Esophagus squamous epithelium (tissue), 5 donors: ENCODE results near the gene PNLIPRP3. TPM values are rescaled to one million over a fixed set of nuclear protein-coding genes. Genes with fewer than 3 reads are reported as not detected.

Experiments used
- DNase-seq: peaks from one replicate; lab custom pipeline; 2025; lab: John Stamatoyannopoulos, UW
- H3K27ac ChIP-seq, 4 donors: fragments of 200-600 bp; sonication (generic); one replicate each; pipeline ENCODE4 v1.5.1; 2016 to 2019; ENCODE audit warnings: mild to moderate bottlenecking in 1 of 4
- H3K27me3 ChIP-seq, 4 donors: fragments of 200-600 bp; sonication (generic); 1 replicate in 3 of 4; 2 replicates in 1 of 4; pipeline versions ENCODE4 v1.5.1 to v1.6.0; 2017 to 2021; ENCODE audit warnings: antibody characterized with exemption in 1 of 4
- H3K36me3 ChIP-seq, 3 donors: fragments of 200-600 bp; sonication (generic); one replicate each; pipeline ENCODE4 v1.5.1; 2016 to 2019
- H3K4me1 ChIP-seq, 3 donors: fragments of 200-600 bp; sonication (generic); one replicate each; pipeline ENCODE4 v1.5.1; 2017 to 2019
- H3K4me3 ChIP-seq, 4 donors: fragments of 200-600 bp; sonication (generic); 1 replicate in 3 of 4; 2 replicates in 1 of 4; pipeline ENCODE4 v1.5.1; 2016 to 2019; ENCODE audit warnings: mild to moderate bottlenecking in 2 of 4, moderate library complexity in 1 of 4
- H3K9me3 ChIP-seq, 3 donors: fragments of 200-600 bp; sonication (generic); one replicate each; pipeline ENCODE4 v1.5.1; 2016 to 2019
- CTCF ChIP-seq, 6 experiments: fragments of 450-650 bp in 4 of 6; fragments of 200-600 bp in 2 of 6; sonication (generic) in 2 of 6; IDR thresholded peaks; one replicate each; pipeline ENCODE4 v1.5.1; 2016 to 2019; ENCODE audit warnings: antibody characterized with exemption in 6 of 6, mild to moderate bottlenecking in 4 of 6, moderate library complexity in 4 of 6
- POLR2A ChIP-seq, 4 donors: fragments of 450-650 bp; IDR thresholded peaks; one replicate each; pipeline ENCODE4 v1.6.1; 2017; ENCODE audit warnings: antibody characterized with exemption in 4 of 4, mild to moderate bottlenecking in 4 of 4, moderate library complexity in 3 of 4
- WGBS, 2 donors: methylation state at CpG; one replicate each; pipeline ENCODE4 v1.1.5; 2018; 5-methylcytosine and 5-hydroxymethylcytosine counted together
- intact Hi-C: fragments of 100-400 bp; cut with DNase I; formaldehyde crosslinking; loops from one replicate; pipeline ENCODE4 v1.15.0; 2022
- total RNA-seq, 4 donors: library from RNA; depleted of rRNA; stranded (reverse); fragments of >200 nt; gene quantifications; one replicate each; pipeline ENCODE4 v1.1.0, GENCODE V29; 2016
- donor health status: DM: yes; HTN: yes; CAD: no.

The PNLIPRP3 gene
- total RNA-seq, 4 donors from 2014 or later = 0.38 to 2.4 (median 1.7) TPM

- 71 to 73% methylated on average over 5 of the region's 5 CpGs for WGBS, 2 donors
- Histone ChIP-seq H3K27me3 (no peaks in the 10 kb centered on the region), H3K4me3 (no peak overlapping the region), H3K27ac (no peak overlapping the region), H3K36me3 (no peaks in the 10 kb centered on the region), H3K4me1 (no peaks in the 10 kb centered on the region), H3K9me3 (no peaks in the 10 kb centered on the region)
- DNase-seq = no peak
- intact Hi-C loops = no loop called here
- TF ChIP-seq POLR2A (IDR thresholded peaks at IDR 0.05) (no peak), CTCF (IDR thresholded peaks at IDR 0.05) (no peak)
Measured at GRCh38 chr10:116410351-116410750, 17.3 kb upstream of the PNLIPRP3 start.

GRCh38 chr10:116417821-116418220, 9.8 kb upstream of the PNLIPRP3 start:
- no peak overlapping the region for H3K27ac ChIP-seq
- TF ChIP-seq POLR2A (IDR thresholded peaks at IDR 0.05) = no peak
- WGBS, 2 donors = 44 to 58% methylated on average over 2 of the region's 2 CpGs
- no peaks in the 10 kb centered on the region for H3K9me3 ChIP-seq
- no peaks in the 10 kb centered on the region for H3K4me1 ChIP-seq
- no peak for DNase-seq
- intact Hi-C loops = no loop called here
- H3K27me3 ChIP-seq = no peaks in the 10 kb centered on the region
- H3K36me3 ChIP-seq = no peaks in the 10 kb centered on the region
- H3K4me3 ChIP-seq = no peak overlapping the region

GRCh38 chr10:116418389-116418788, 9.3 kb upstream of the PNLIPRP3 start:
- no peaks in the 10 kb centered on the region for H3K4me1 ChIP-seq
- intact Hi-C loops = no loop called here
- no peak for DNase-seq
- H3K4me3 ChIP-seq = no peak overlapping the region
- TF ChIP-seq CTCF (IDR thresholded peaks at IDR 0.05) (no peak), POLR2A (IDR thresholded peaks at IDR 0.05) (no peak)
- no peaks in the 10 kb centered on the region for H3K36me3 ChIP-seq
- WGBS, 2 donors = 59 to 75% methylated on average over 1 of the region's 1 CpG
- no peak overlapping the region for H3K27ac ChIP-seq
- H3K9me3 ChIP-seq = no peaks in the 10 kb centered on the region
- no peaks in the 10 kb centered on the region for H3K27me3 ChIP-seq

GRCh38 chr10:116421815-116422214, 5.8 kb upstream of the PNLIPRP3 start:
- TF ChIP-seq CTCF (IDR thresholded peaks at IDR 0.05) (no peak), POLR2A (IDR thresholded peaks at IDR 0.05) (no peak)
- 78 to 79% methylated on average over 1 of the region's 1 CpG for WGBS, 2 donors
- no peaks in the 10 kb centered on the region for H3K36me3 ChIP-seq
- no peaks in the 10 kb centered on the region for H3K4me1 ChIP-seq
- no peak overlapping the region for H3K4me3 ChIP-seq
- intact Hi-C loops = no loop called here
- H3K27me3 ChIP-seq = no peaks in the 10 kb centered on the region
- DNase-seq = no peak
- no peaks in the 10 kb centered on the region for H3K9me3 ChIP-seq
- no peak overlapping the region for H3K27ac ChIP-seq

- no peaks in the 10 kb centered on the region for H3K9me3 ChIP-seq
- no peak overlapping the region for H3K4me3 ChIP-seq
- TF ChIP-seq POLR2A (IDR thresholded peaks at IDR 0.05) = no peak
- no peak for DNase-seq
- intact Hi-C loops = no loop called here
- 51 to 52% methylated on average over 4 of the region's 4 CpGs for WGBS, 2 donors
- no peaks in the 10 kb centered on the region for H3K4me1 ChIP-seq
- no peaks in the 10 kb centered on the region for H3K36me3 ChIP-seq
- H3K27ac ChIP-seq = no peak overlapping the region
- no peaks in the 10 kb centered on the region for H3K27me3 ChIP-seq
Measured at GRCh38 chr10:116429288-116429977, 1.8 kb downstream of the PNLIPRP3 start.

GRCh38 chr10:116430288-116430687, 2.6 kb downstream of the PNLIPRP3 start:
- DNase-seq = no peak
- no peak overlapping the region for H3K4me3 ChIP-seq
- no peak overlapping the region for H3K27ac ChIP-seq

More at GRCh38 chr10:116430288-116430687, 2.6 kb downstream of the PNLIPRP3 start:
- Histone ChIP-seq H3K27me3 (no peaks in the 10 kb centered on the region), H3K4me1 (no peaks in the 10 kb centered on the region), H3K36me3 (no peaks in the 10 kb centered on the region), H3K9me3 (no peaks in the 10 kb centered on the region)
- 26 to 32% methylated on average over 1 of the region's 1 CpG for WGBS, 2 donors
- TF ChIP-seq CTCF (IDR thresholded peaks at IDR 0.05) = no peak
- TF ChIP-seq POLR2A (IDR thresholded peaks at IDR 0.05) = no peak
- intact Hi-C loops = no loop called here
